GM19238 (cell line): ENCODE measurements around the gene DSG2.

Experiments used
- DNase-seq: peaks from one replicate; pipeline ENCODE4 v3.0.0; 2011; ENCODE audit warnings: low spot score; ENCODE audit not compliant: insufficient read length

Gene DSG2

GRCh38 chr18:31587529-31587928, 89.6 kb downstream of the DSG2 start:
- no peak for DNase-seq

- DNase-seq, result no peak
These were observed 92.6 kb downstream of the DSG2 start for GRCh38 chr18:31590570-31590969.

GRCh38 chr18:31591113-31591512, 93.1 kb downstream of the DSG2 start:
- DNase-seq, result no peak

- DNase-seq, result no peak
These were observed 93.7 kb downstream of the DSG2 start, which contains the start of gene TTR for GRCh38 chr18:31591628-31592027. Gene TTR, plus strand, starts transcription at chr18:31591877. Its CDS starts 26 bp downstream, at chr18:31591903.

GRCh38 chr18:31592506-31593157, 94.7 kb downstream of the DSG2 start:
- no peak for DNase-seq

GRCh38 chr18:31595121-31595771, 97.3 kb downstream of the DSG2 start:
- no peak for DNase-seq

GRCh38 chr18:31596081-31596872, 98.3 kb downstream of the DSG2 start:
- DNase-seq, result no peak

- no peak for DNase-seq
These were observed 100.2 kb downstream of the DSG2 start for GRCh38 chr18:31598021-31598805.
